WTC11 (cell line): ENCODE data around the gene CTLA4.

Experiments used
- FOXK1 ChIP-seq: sonication (generic); formaldehyde crosslinking; IDR thresholded peaks from 2 replicates; pipeline ENCODE4 v1.8.0; 2022; ENCODE audit warnings: mild to moderate bottlenecking, moderate library complexity, missing genetic modification reagents
- GABPB1 ChIP-seq: sonication (generic); formaldehyde crosslinking; IDR thresholded peaks from 2 replicates; pipeline ENCODE4 v1.8.1; 2023; ENCODE audit warnings: mild to moderate bottlenecking, missing genetic modification reagents
- MAX ChIP-seq: sonication (generic); formaldehyde crosslinking; IDR thresholded peaks from 2 replicates; pipeline ENCODE4 v1.8.0; 2022; ENCODE audit warnings: mild to moderate bottlenecking, missing genetic modification reagents
- USF2 ChIP-seq: sonication (generic); formaldehyde crosslinking; IDR thresholded peaks from 2 replicates; pipeline ENCODE4 v1.8.1; 2023; ENCODE audit warnings: mild to moderate bottlenecking, missing genetic modification reagents, moderate library complexity
- ZBTB21 ChIP-seq: sonication (generic); formaldehyde crosslinking; IDR thresholded peaks from 2 replicates; pipeline ENCODE4 v1.8.1; 2023; ENCODE audit warnings: mild to moderate bottlenecking, missing genetic modification reagents, borderline replicate concordance
- ZNF396 ChIP-seq: fragments of 250-450 bp; sonication (Bioruptor Pico); IDR thresholded peaks from 2 replicates; pipeline ENCODE4 v1.8.0; 2021; ENCODE audit warnings: mild to moderate bottlenecking, moderate library complexity, borderline replicate concordance
- TF ChIP-seq, protein P1 (sequence below): fragments of 200-600 bp; IDR thresholded peaks from 2 replicates; pipeline ENCODE4 v1.8.0; 2022; ENCODE audit warnings: antibody characterized with exemption
- TF ChIP-seq, protein P2 (sequence below): sonication (generic); formaldehyde crosslinking; IDR thresholded peaks from 2 replicates; pipeline ENCODE4 v1.8.0; 2023; ENCODE audit warnings: mild to moderate bottlenecking, missing genetic modification reagents

DNA sequence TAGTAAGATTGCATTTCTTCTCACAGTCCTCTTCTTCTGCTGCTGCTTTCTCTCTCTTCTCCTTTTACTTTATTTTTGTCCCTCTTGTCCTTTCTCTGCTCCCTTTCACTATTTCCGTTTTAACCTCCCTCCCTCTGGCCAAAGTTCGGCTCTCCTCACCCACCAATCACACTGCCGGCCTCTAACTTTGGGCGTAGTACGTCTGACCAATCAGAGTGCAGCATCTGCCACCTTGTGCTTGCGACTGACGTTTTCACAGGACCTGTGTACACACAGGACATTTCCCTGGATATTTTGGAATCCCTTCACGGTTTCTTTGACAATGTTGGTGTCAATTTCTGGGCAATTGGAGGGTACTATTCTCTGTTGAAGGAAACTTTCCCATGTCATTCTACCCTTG lies 46.4 kb downstream of the CTLA4 start:
- TF ChIP-seq, protein P1, sequence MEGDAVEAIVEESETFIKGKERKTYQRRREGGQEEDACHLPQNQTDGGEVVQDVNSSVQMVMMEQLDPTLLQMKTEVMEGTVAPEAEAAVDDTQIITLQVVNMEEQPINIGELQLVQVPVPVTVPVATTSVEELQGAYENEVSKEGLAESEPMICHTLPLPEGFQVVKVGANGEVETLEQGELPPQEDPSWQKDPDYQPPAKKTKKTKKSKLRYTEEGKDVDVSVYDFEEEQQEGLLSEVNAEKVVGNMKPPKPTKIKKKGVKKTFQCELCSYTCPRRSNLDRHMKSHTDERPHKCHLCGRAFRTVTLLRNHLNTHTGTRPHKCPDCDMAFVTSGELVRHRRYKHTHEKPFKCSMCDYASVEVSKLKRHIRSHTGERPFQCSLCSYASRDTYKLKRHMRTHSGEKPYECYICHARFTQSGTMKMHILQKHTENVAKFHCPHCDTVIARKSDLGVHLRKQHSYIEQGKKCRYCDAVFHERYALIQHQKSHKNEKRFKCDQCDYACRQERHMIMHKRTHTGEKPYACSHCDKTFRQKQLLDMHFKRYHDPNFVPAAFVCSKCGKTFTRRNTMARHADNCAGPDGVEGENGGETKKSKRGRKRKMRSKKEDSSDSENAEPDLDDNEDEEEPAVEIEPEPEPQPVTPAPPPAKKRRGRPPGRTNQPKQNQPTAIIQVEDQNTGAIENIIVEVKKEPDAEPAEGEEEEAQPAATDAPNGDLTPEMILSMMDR: no peak
- TF ChIP-seq ZBTB21 (CRISPR knock-in tag) (no peak), ZNF396 (no peak), FOXK1 (CRISPR knock-in tag) (no peak), GABPB1 (CRISPR knock-in tag) (no peak), USF2 (CRISPR knock-in tag) (no peak), MAX (CRISPR knock-in tag) (no peak)
- TF ChIP-seq, protein P2, sequence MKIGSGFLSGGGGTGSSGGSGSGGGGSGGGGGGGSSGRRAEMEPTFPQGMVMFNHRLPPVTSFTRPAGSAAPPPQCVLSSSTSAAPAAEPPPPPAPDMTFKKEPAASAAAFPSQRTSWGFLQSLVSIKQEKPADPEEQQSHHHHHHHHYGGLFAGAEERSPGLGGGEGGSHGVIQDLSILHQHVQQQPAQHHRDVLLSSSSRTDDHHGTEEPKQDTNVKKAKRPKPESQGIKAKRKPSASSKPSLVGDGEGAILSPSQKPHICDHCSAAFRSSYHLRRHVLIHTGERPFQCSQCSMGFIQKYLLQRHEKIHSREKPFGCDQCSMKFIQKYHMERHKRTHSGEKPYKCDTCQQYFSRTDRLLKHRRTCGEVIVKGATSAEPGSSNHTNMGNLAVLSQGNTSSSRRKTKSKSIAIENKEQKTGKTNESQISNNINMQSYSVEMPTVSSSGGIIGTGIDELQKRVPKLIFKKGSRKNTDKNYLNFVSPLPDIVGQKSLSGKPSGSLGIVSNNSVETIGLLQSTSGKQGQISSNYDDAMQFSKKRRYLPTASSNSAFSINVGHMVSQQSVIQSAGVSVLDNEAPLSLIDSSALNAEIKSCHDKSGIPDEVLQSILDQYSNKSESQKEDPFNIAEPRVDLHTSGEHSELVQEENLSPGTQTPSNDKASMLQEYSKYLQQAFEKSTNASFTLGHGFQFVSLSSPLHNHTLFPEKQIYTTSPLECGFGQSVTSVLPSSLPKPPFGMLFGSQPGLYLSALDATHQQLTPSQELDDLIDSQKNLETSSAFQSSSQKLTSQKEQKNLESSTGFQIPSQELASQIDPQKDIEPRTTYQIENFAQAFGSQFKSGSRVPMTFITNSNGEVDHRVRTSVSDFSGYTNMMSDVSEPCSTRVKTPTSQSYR (CRISPR knock-in tag): no peak
